H1 (cell line): Measurements from ENCODE around the gene SRRM5. TPM values are rescaled to one million over a fixed set of nuclear protein-coding genes. Genes with fewer than 3 reads are reported as not detected.

Source experiments
- CTCF ChIA-PET: fragments of 300-600 bp; sonication (Branson Sonifier 250); formaldehyde crosslinking; loops from one replicate; lab custom pipeline; 2021; ENCODE audit not compliant: partially characterized antibody; lab: Charles Lee
- POLR2A ChIA-PET: fragments of 300-600 bp; sonication (Branson Sonifier 250); formaldehyde crosslinking; loops from one replicate; lab custom pipeline; 2021; ENCODE audit warnings: inconsistent platforms; ENCODE audit not compliant: partially characterized antibody; lab: Charles Lee
- DNase-seq, 2 experiments: peaks; one replicate each; pipeline versions ENCODE4 v3.0.0 to v3.0.0-alpha.2; 2010 to 2022; ENCODE audit warnings: low spot score in 2 of 2, low read depth in 1 of 2, mixed read lengths in 1 of 2
- FAIRE-seq: peaks from 2 replicates; lab custom pipeline; 2011; peaks lifted over from hg19 to GRCh38; lab: Jason Lieb, UNC
- H2AFZ ChIP-seq: 2 replicates; pipeline ENCODE4 v1.8.1; 2012; ENCODE audit warnings: low read length, inconsistent platforms
- H2AK5ac ChIP-seq: 2 replicates; pipeline ENCODE4 v1.6.1; 2013; ENCODE audit warnings: low read depth, low read length
- H2BK120ac ChIP-seq: replicated peaks from 2 replicates; pipeline ENCODE3; 2013; ENCODE audit warnings: low read depth, low read length, inconsistent platforms
- H2BK12ac ChIP-seq: 2 replicates; pipeline ENCODE4 v1.6.1; 2013; ENCODE audit warnings: low read depth, low read length
- H2BK15ac ChIP-seq: 2 replicates; pipeline ENCODE4 v1.6.1; 2013; ENCODE audit warnings: low read length
- H2BK20ac ChIP-seq: 2 replicates; pipeline ENCODE4 v1.6.1; 2013; ENCODE audit warnings: low read length
- H2BK5ac ChIP-seq: 2 replicates; pipeline ENCODE4 v1.6.1; 2013; ENCODE audit warnings: low read depth, low read length
- H3K14ac ChIP-seq: 2 replicates; pipeline ENCODE4 v1.6.1; 2013; ENCODE audit warnings: inconsistent platforms; ENCODE audit not compliant: insufficient read length
- H3K18ac ChIP-seq: 2 replicates; pipeline ENCODE4 v1.6.1; 2013; ENCODE audit warnings: low read length; ENCODE audit errors: extremely low read depth
- H3K23ac ChIP-seq: 2 replicates; pipeline ENCODE4 v1.6.1; 2013; ENCODE audit warnings: inconsistent platforms; ENCODE audit not compliant: insufficient read length
- H3K23me2 ChIP-seq: 2 replicates; pipeline ENCODE4 v1.6.1; 2013; ENCODE audit warnings: low read depth, low read length
- H3K27ac ChIP-seq: 2 replicates; pipeline ENCODE4 v1.6.1; 2011; ENCODE audit warnings: low read depth, low read length, inconsistent platforms
- H3K27me3 ChIP-seq, 4 experiments: replicated peaks in 1 of 4; 1 replicate in 1 of 4; 2 replicates in 3 of 4; pipeline versions ENCODE4 v1.6.1 to v1.8.1; 2011 to 2013; ENCODE audit warnings: low read length in 3 of 4, mild to moderate bottlenecking in 3 of 4, inconsistent platforms in 2 of 4, mixed read lengths in 2 of 4, moderate library complexity in 1 of 4; ENCODE audit not compliant: control insufficient read depth in 3 of 4, insufficient read depth in 3 of 4; ENCODE audit errors: extremely low read depth in 1 of 4
- H3K36me3 ChIP-seq, 4 experiments: 2 replicates each; pipeline versions ENCODE4 v1.6.1 to v1.8.1; 2011 to 2013; ENCODE audit warnings: mild to moderate bottlenecking in 4 of 4, low read length in 3 of 4, moderate library complexity in 2 of 4, control low read depth in 1 of 4, inconsistent platforms in 1 of 4; ENCODE audit not compliant: insufficient read depth in 4 of 4, control insufficient read depth in 2 of 4
- H3K4ac ChIP-seq: replicated peaks from 2 replicates; pipeline ENCODE3; 2013; ENCODE audit warnings: low read length, low read depth, mixed read lengths, inconsistent platforms; ENCODE audit not compliant: insufficient read length
- H3K4me1 ChIP-seq, 4 experiments: replicated peaks in 1 of 4; 1 replicate in 1 of 4; 2 replicates in 3 of 4; pipeline versions ENCODE4 v1.6.1 to v1.8.1; 2011 to 2013; ENCODE audit warnings: low read length in 3 of 4, inconsistent platforms in 2 of 4, mixed read lengths in 1 of 4; ENCODE audit not compliant: insufficient read depth in 4 of 4, control insufficient read depth in 3 of 4
- H3K4me2 ChIP-seq, 2 experiments: 2 replicates each; pipeline versions ENCODE4 v1.6.1 to v1.8.1; 2011 to 2013; ENCODE audit warnings: low read depth in 2 of 2, low read length in 2 of 2, control low read depth in 1 of 2, inconsistent platforms in 1 of 2, mild to moderate bottlenecking in 1 of 2; ENCODE audit not compliant: insufficient read depth in 1 of 2
- H3K4me3 ChIP-seq, 4 experiments: fragments of 200-600, 300-600 bp in 1 of 4; sonication (generic), shearing (Covaris generic), sonication (Bioruptor Twin) in 1 of 4; 2 replicates each; pipeline versions ENCODE4 v1.5.1 to v1.8.1; 2011 to 2016; ENCODE audit warnings: low read length in 4 of 4, low read depth in 3 of 4, control low read depth in 2 of 4, inconsistent platforms in 2 of 4, mild to moderate bottlenecking in 2 of 4, mixed read lengths in 1 of 4, moderate library complexity in 1 of 4; ENCODE audit not compliant: insufficient read depth in 2 of 4; ENCODE audit errors: extremely low read depth in 1 of 4
- H3K56ac ChIP-seq: replicated peaks from 2 replicates; pipeline ENCODE3; 2013; ENCODE audit warnings: low read depth, mild to moderate bottlenecking, mixed read lengths, low read length, inconsistent platforms; ENCODE audit not compliant: insufficient read length
- H3K79me1 ChIP-seq: 2 replicates; pipeline ENCODE4 v1.6.1; 2013; ENCODE audit warnings: low read depth, low read length, control low read depth
- H3K79me2 ChIP-seq, 2 experiments: 2 replicates each; pipeline versions ENCODE4 v1.6.1 to v1.8.1; 2012 to 2013; ENCODE audit warnings: low read length in 2 of 2, mild to moderate bottlenecking in 2 of 2, inconsistent platforms in 1 of 2; ENCODE audit not compliant: insufficient read depth in 2 of 2, control insufficient read depth in 1 of 2
- H3K9ac ChIP-seq, 4 experiments: replicated peaks in 1 of 4; 1 replicate in 1 of 4; 2 replicates in 3 of 4; pipeline versions ENCODE4 v1.6.1 to v1.8.1; 2011 to 2013; ENCODE audit warnings: low read depth in 3 of 4, low read length in 3 of 4, control low read depth in 2 of 4, mild to moderate bottlenecking in 2 of 4, moderate library complexity in 2 of 4, inconsistent platforms in 1 of 4; ENCODE audit errors: extremely low read depth in 1 of 4
- H3K9me3 ChIP-seq, 2 experiments: 2 replicates each; pipeline versions ENCODE4 v1.6.1 to v1.8.1; 2012 to 2013; ENCODE audit warnings: mild to moderate bottlenecking in 2 of 2, moderate library complexity in 2 of 2, control low read depth in 1 of 2, inconsistent platforms in 1 of 2, low read depth in 1 of 2, low read length in 1 of 2, mixed read lengths in 1 of 2; ENCODE audit not compliant: insufficient read depth in 2 of 2
- H4K20me1 ChIP-seq, 2 experiments: replicated peaks in 1 of 2; 2 replicates each; pipeline versions ENCODE3 to v1.8.1; 2011 to 2013; ENCODE audit warnings: inconsistent platforms in 2 of 2, low read length in 2 of 2, mild to moderate bottlenecking in 1 of 2; ENCODE audit not compliant: insufficient read depth in 2 of 2, control insufficient read depth in 1 of 2
- H4K5ac ChIP-seq: 2 replicates; pipeline ENCODE4 v1.6.1; 2013; ENCODE audit warnings: low read length, low read depth, mixed read lengths, inconsistent platforms; ENCODE audit not compliant: insufficient read length
- H4K8ac ChIP-seq: 2 replicates; pipeline ENCODE4 v1.8.0; 2013; ENCODE audit warnings: mild to moderate bottlenecking, moderate library complexity, low read length, inconsistent platforms; ENCODE audit not compliant: insufficient read depth; ENCODE audit errors: extremely low read depth
- H4K91ac ChIP-seq: replicated peaks from 2 replicates; pipeline ENCODE3; 2013; ENCODE audit warnings: low read length, mixed read lengths, inconsistent platforms; ENCODE audit not compliant: insufficient read length
- ASH2L ChIP-seq: fragments of 200-600, 300-600 bp; sonication (generic); IDR thresholded peaks from one replicate; pipeline ENCODE4 v1.7.1; 2017; ENCODE audit warnings: low read length
- CREB1 ChIP-seq: IDR thresholded peaks from 2 replicates; pipeline ENCODE4 v1.6.1; 2012; ENCODE audit warnings: inconsistent platforms
- EP300 ChIP-seq, 2 experiments: IDR thresholded peaks; 1 replicate in 1 of 2; 2 replicates in 1 of 2; pipeline ENCODE4 v1.6.1; 2011 to 2012; ENCODE audit warnings: low read depth in 2 of 2, low read length in 2 of 2, mild to moderate bottlenecking in 2 of 2, borderline replicate concordance in 1 of 2, inconsistent platforms in 1 of 2, moderate library complexity in 1 of 2
- EZH2 ChIP-seq: fragments of 200-600 bp; sonication (generic); IDR thresholded peaks from 2 replicates; pipeline ENCODE4 v1.7.1; 2012; ENCODE audit warnings: low read depth, mild to moderate bottlenecking, moderate library complexity, low read length, inconsistent platforms; ENCODE audit not compliant: severe bottlenecking
- JUND ChIP-seq: IDR thresholded peaks from 2 replicates; pipeline ENCODE4 v1.6.1; 2011; ENCODE audit warnings: mild to moderate bottlenecking, improper control_type of control experiment, low read length
- NRF1 ChIP-seq: IDR thresholded peaks from 2 replicates; pipeline ENCODE4 v1.6.1; 2011; ENCODE audit warnings: mild to moderate bottlenecking, low read depth, low read length, improper control_type of control experiment
- PHF8 ChIP-seq: fragments of 200-600 bp; sonication (generic); conservative IDR thresholded peaks from 2 replicates; pipeline ENCODE4 v1.7.1; 2012; ENCODE audit warnings: low read depth, mild to moderate bottlenecking, inconsistent platforms, low read length, moderate library complexity
- RNF2 ChIP-seq: fragments of 200-900, 300-1000 bp; sonication (generic); IDR thresholded peaks from 2 replicates; pipeline ENCODE4 v1.7.1; 2016; ENCODE audit warnings: borderline replicate concordance, low read depth, mild to moderate bottlenecking, antibody characterized with exemption, low read length; ENCODE audit not compliant: poor library complexity, severe bottlenecking; ENCODE audit errors: missing control alignments
- SIN3A ChIP-seq, 2 experiments: IDR thresholded peaks in 1 of 2; conservative IDR thresholded peaks in 1 of 2; 2 replicates each; pipeline ENCODE4 v1.6.1; 2011 to 2012; ENCODE audit warnings: low read length in 2 of 2, improper control_type of control experiment in 1 of 2, low read depth in 1 of 2, mild to moderate bottlenecking in 1 of 2
- SIX5 ChIP-seq: IDR thresholded peaks from 2 replicates; pipeline ENCODE4 v1.6.1; 2011; ENCODE audit warnings: mild to moderate bottlenecking, low read depth, low read length
- SP4 ChIP-seq: IDR thresholded peaks from 2 replicates; pipeline ENCODE4 v1.6.1; 2012; ENCODE audit warnings: low read length, inconsistent platforms
- WGBS, 2 experiments: shearing (Covaris generic) in 1 of 2; methylation state at CpG; one replicate each; pipeline versions ENCODE4 v1.1.6 to v1.1.7; 2013 to 2015; ENCODE audit warnings: low lambda C conversion rate in 2 of 2, mixed read lengths in 2 of 2, inconsistent platforms in 1 of 2, low coverage in 1 of 2, missing lambda C conversion rate in 1 of 2; ENCODE audit not compliant: insufficient replicate concordance in 2 of 2, insufficient coverage in 1 of 2, insufficient read length in 1 of 2; ENCODE audit errors: extremely low coverage in 1 of 2, missing lambda C conversion rate in 1 of 2; 5-methylcytosine and 5-hydroxymethylcytosine counted together
- polyA plus RNA-seq, 7 experiments: library from polyadenylated mRNA; depleted of rRNA in 3 of 7; stranded (reverse) in 5 of 7; unstranded in 2 of 7; fragments of >200 nt in 5 of 7; fragments of 200-250 nt in 2 of 7; gene quantifications; 1 replicate in 5 of 7; 2 replicates in 1 of 7; 4 replicates in 1 of 7; pipeline versions ENCODE4 v1.2.1 to v1.2.3, GENCODE V29; 2011 to 2013; ENCODE audit warnings: missing spikeins in 2 of 7, mixed read lengths in 2 of 7
- total RNA-seq: library from RNA; stranded (reverse); fragmentation: NEBNext Ultra II Directional; extraction: Animal tissue kit (Norgen Biotek cat#: 25700); gene quantifications from 2 replicates; pipeline ENCODE4 v1.2.1, GENCODE V29; 2021
- TF ChIP-seq, protein P1 (sequence below): IDR thresholded peaks from 2 replicates; pipeline ENCODE4 v1.6.1; 2012; ENCODE audit warnings: low read length, inconsistent platforms

The SRRM5 gene
- total and polyA plus RNA-seq, 2 of the 8 experiments (the other 6 are each of a cell fraction or from before 2014, with no cell fraction given) = 0.06 to 0.11 TPM

DNA sequence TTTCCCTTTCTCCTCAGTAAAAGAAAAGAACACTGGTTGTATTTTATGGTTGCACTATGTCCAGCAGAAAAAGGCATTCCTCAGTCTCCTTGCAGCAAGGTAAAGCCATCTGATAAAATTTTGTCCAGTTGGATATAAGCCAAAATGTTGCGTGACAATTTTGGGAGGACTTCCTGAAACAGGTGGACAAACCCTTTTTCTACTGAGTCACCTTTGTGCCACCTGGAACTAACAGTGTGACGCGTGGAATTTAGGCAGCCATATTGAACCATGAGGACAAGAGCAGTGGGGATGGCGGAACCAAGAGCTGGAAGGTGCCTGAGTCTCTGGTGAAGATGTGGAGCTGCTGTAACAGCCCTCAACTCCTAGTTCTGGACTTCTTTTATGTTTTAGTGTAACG, 19.6 kb downstream of the SRRM5 start:
- Histone ChIP-seq H4K91ac (no peak overlapping the region), H4K8ac (no peak overlapping the region; the same call in 1 of the 2 replicates), H3K9me3 (no peaks in the 10 kb centered on the region), H4K5ac (no peak overlapping the region), H3K4me1 (peaks cover 6 to 19% (median 10%) of the 10 kb centered on the region in 4 experiments), H3K79me2 (no peaks in the 10 kb centered on the region), H3K18ac (no peak overlapping the region), H3K56ac (no peak overlapping the region), H3K14ac (no peak overlapping the region), H3K27ac (no peak overlapping the region), H3K36me3 (no peaks in the 10 kb centered on the region; a peak in 2 of 8 replicates), H2AK5ac (no peak overlapping the region), H3K4ac (no peak overlapping the region), H3K23me2 (peaks cover 9% of the 10 kb centered on the region; the same call in 1 of the 2 replicates), H2AFZ (no peak overlapping the region), H4K20me1 (peaks cover 4 to 5% of the 10 kb centered on the region in 2 experiments), H3K23ac (no peak overlapping the region), H2BK12ac (no peak overlapping the region), H2BK20ac (no peak overlapping the region), H3K4me2 (no peak overlapping the region), H3K27me3 (peaks cover 0 to 2% (median 0%) of the 10 kb centered on the region in 4 experiments; a peak in 1 of 7 replicates), H3K4me3 (no peak overlapping the region), H2BK5ac (no peak overlapping the region), H3K79me1 (no peaks in the 10 kb centered on the region), H2BK15ac (no peak overlapping the region), H3K9ac (no peak overlapping the region), H2BK120ac (no peak overlapping the region)
- WGBS, 2 experiments = 77% methylated on average over 5 of the region's 5 CpGs; no CpG with 5 or more reads in 1 of the 2 experiments
- DNase-seq (no peak), FAIRE-seq (no peak)
- ChIA-PET POLR2A (no interaction called here), CTCF (interaction anchor here (0.7 kb wide), 1 partner anchor 60 kb away, joined by 3 read pairs; no protein-coding TSS in a partner anchor)
- TF ChIP-seq SIN3A (conservative IDR thresholded peaks at IDR 0.05 in 1 of 2, IDR thresholded peaks at IDR 0.05 in 1 of 2; ENCODE audit: low read depth in 1 of 2, low read length in 2 of 2) (no peak), PHF8 (no peak), RNF2 (no peak), SP4 (no peak), NRF1 (no peak), CREB1 (no peak), ASH2L (no peak), EP300 (IDR thresholded peaks at IDR 0.05; ENCODE audit: borderline replicate concordance in 1 of 2, low read depth in 2 of 2, low read length in 2 of 2) (no peak), JUND (no peak), SIX5 (no peak), EZH2 (no peak)
- TF ChIP-seq, protein P1, sequence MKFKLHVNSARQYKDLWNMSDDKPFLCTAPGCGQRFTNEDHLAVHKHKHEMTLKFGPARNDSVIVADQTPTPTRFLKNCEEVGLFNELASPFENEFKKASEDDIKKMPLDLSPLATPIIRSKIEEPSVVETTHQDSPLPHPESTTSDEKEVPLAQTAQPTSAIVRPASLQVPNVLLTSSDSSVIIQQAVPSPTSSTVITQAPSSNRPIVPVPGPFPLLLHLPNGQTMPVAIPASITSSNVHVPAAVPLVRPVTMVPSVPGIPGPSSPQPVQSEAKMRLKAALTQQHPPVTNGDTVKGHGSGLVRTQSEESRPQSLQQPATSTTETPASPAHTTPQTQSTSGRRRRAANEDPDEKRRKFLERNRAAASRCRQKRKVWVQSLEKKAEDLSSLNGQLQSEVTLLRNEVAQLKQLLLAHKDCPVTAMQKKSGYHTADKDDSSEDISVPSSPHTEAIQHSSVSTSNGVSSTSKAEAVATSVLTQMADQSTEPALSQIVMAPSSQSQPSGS = no peak
